GM04503 (cell line): ENCODE results near the gene DNAAF8.

Source experiments
- DNase-seq: peaks from one replicate; pipeline ENCODE4 v3.0.0-alpha.2; 2012; ENCODE audit warnings: low read depth

DNAAF8 gene

GRCh38 chr16:4695473-4696171 is 38.7 kb upstream of the DNAAF8 start:
- DNase-seq = no peak

- no peak for DNase-seq
Measured at GRCh38 chr16:4696172-4696904, 38.0 kb upstream of the DNAAF8 start.

GRCh38 chr16:4696905-4697847 is 37.2 kb upstream of the DNAAF8 start:
- DNase-seq = no peak

GRCh38 chr16:4697848-4698291 is 36.5 kb upstream of the DNAAF8 start:
- DNase-seq = no peak

GRCh38 chr16:4698321-4699045 is 35.9 kb upstream of the DNAAF8 start:
- no peak for DNase-seq

- DNase-seq = no peak
Measured at GRCh38 chr16:4699046-4699556, 35.2 kb upstream of the DNAAF8 start.

GRCh38 chr16:4700380-4700996 is 33.8 kb upstream of the DNAAF8 start:
- DNase-seq = no peak

- no peak for DNase-seq
Measured at GRCh38 chr16:4700997-4701743, 33.2 kb upstream of the DNAAF8 start.

- DNase-seq = no peak
Measured at GRCh38 chr16:4701791-4702465, 32.4 kb upstream of the DNAAF8 start.

GRCh38 chr16:4702466-4702808 is 31.9 kb upstream of the DNAAF8 start:
- no peak for DNase-seq

GRCh38 chr16:4703906-4704305 is 30.4 kb upstream of the DNAAF8 start:
- DNase-seq = no peak

GRCh38 chr16:4704491-4704890 is 29.8 kb upstream of the DNAAF8 start:
- DNase-seq = no peak

GRCh38 chr16:4704913-4705312 is 29.4 kb upstream of the DNAAF8 start:
- no peak for DNase-seq

- no peak for DNase-seq
Measured at GRCh38 chr16:4706871-4707270, 27.5 kb upstream of the DNAAF8 start.

GRCh38 chr16:4709481-4709880 is 24.9 kb upstream of the DNAAF8 start:
- DNase-seq = no peak

- no peak for DNase-seq
Measured at GRCh38 chr16:4713663-4714501, 20.5 kb upstream of the DNAAF8 start.

GRCh38 chr16:4714996-4715395 is 19.3 kb upstream of the DNAAF8 start:
- no peak for DNase-seq

GRCh38 chr16:4718466-4718865 is 15.9 kb upstream of the DNAAF8 start:
- no peak for DNase-seq
